ENCODE data around the gene MAPK1.
"Not testable (repeated sequence)": the region's sequence is repeated elsewhere in the genome, so short reads cannot be mapped to it uniquely, and the experiment has no call there.

MAPK1 gene

DNA sequence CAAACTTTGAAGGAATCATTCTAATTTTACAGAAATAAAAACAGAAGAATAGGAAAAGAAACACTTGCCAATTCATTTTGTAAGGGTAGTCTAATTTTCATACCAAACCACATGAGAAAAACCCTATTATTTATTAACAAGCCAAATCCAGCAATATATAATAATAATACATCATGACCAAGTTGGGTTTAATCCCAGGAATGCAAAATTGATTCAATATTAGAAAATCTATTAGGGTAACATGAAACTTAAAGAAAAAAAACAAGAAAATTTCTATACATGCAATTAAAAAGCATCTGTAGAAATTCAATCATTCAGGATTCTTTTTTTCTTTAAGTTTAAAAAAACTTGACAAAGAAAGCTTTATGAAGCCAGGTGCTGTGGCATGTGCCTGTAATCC lies 16.8 kb downstream of the MAPK1 start:
- no peak for TF ChIP-seq CTCF (IDR thresholded peaks at IDR 0.05; ENCODE audit: low read depth, low read length)
- no peaks in the 10 kb centered on the region for H3K4me1 ChIP-seq

DNA sequence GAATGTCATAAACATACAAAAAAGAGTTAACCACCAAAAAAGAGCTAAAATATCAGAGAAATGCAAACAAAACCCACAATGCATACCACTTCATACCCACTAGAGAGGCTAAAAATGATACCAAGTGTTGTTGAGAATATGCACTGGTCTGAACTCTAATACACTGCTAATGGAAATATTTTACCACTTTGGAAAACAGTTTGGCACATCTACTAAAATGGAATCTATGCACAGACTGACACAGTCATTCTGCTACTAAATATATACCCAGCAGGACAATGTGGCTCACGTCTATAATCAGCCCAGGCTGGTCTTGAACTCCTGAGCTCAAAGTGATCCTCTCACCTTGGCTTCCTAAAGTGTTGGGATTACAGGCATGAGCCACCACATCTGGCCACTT lies 18.0 kb downstream of the MAPK1 start:
- no peaks in the 10 kb centered on the region for H3K9me3 ChIP-seq
- H3K4me1 ChIP-seq: no peaks in the 10 kb centered on the region
- DNase-seq: no peak
- no peaks in the 10 kb centered on the region; the same call in 1 of the 2 replicates for H3K36me3 ChIP-seq
- no peak overlapping the region for H3K4me3 ChIP-seq (ENCODE audit: low read depth, low read length)
- TF ChIP-seq CTCF (IDR thresholded peaks at IDR 0.05; ENCODE audit: low read depth, low read length): no peak
- H3K27me3 ChIP-seq: no peaks in the 10 kb centered on the region

More for the DNA sequence above, 16.8 kb downstream of the MAPK1 start:
- H3K4me3 ChIP-seq (ENCODE audit: low read depth, low read length): no peak overlapping the region
- DNase-seq: no peak
- no peaks in the 10 kb centered on the region; the same call in 1 of the 2 replicates for H3K36me3 ChIP-seq
- no peaks in the 10 kb centered on the region for H3K27me3 ChIP-seq
- no peaks in the 10 kb centered on the region for H3K9me3 ChIP-seq

DNA sequence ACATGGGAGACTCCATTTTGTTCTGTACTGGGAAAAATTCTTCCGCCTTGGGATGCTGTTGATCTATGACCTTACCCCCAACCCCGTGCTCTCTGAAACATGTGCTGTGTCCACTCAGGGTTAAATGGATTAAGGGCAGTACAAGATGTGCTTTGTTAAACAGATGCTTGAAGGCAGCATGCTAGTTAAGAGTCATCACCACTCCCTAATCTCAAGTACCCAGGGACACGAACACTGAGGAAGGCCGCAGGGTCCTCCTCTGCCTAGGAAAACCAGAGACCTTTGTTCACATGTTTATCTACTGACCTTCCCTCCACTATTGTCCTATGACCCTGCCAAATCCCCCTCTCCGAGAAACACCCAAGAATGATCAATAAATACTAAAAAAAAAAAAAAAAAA lies 19.4 kb downstream of the MAPK1 start:
- H3K9me3 ChIP-seq; H3K4me1 ChIP-seq; DNase-seq; H3K4me3 ChIP-seq (ENCODE audit: low read depth, low read length); H3K27me3 ChIP-seq; H3K36me3 ChIP-seq: not testable (repeated sequence)

GRCh38 chr22:21845558-21846453 lies 21.6 kb downstream of the MAPK1 start:
- TF ChIP-seq CTCF (IDR thresholded peaks at IDR 0.05; ENCODE audit: low read depth, low read length): no peak
- H3K9me3 ChIP-seq: no peaks in the 10 kb centered on the region
- H3K4me3 ChIP-seq (ENCODE audit: low read depth, low read length): no peak overlapping the region
- H3K36me3 ChIP-seq: no peaks in the 10 kb centered on the region
- no peaks in the 10 kb centered on the region for H3K4me1 ChIP-seq
- H3K27me3 ChIP-seq: no peaks in the 10 kb centered on the region
- DNase-seq: no peak

DNA sequence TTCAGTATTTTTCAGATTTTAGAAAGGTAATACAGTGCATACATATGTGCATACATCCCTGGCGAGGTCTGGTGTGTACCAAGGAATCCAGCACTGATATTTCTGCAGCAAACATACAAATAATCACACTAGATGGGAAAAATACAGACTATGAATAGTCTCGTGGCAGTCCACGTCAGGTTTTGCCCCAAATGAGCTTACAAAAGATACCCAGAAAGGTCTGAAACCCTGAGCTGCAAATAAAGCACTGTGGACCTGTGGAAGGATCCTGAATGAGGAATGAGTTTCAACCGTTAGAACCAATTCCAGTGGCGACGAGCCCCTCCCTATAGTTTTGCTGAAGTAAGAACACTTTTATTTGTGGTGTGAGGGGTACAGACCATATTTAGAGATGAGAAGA lies 24.5 kb downstream of the MAPK1 start:
- Histone ChIP-seq H3K4me3 (ENCODE audit: low read depth, low read length) (no peak overlapping the region), H3K4me1 (no peaks in the 10 kb centered on the region), H3K27me3 (no peaks in the 10 kb centered on the region), H3K9me3 (no peaks in the 10 kb centered on the region), H3K36me3 (no peaks in the 10 kb centered on the region)
- TF ChIP-seq CTCF (IDR thresholded peaks at IDR 0.05; ENCODE audit: low read depth, low read length): no peak
- DNase-seq: no peak

DNA sequence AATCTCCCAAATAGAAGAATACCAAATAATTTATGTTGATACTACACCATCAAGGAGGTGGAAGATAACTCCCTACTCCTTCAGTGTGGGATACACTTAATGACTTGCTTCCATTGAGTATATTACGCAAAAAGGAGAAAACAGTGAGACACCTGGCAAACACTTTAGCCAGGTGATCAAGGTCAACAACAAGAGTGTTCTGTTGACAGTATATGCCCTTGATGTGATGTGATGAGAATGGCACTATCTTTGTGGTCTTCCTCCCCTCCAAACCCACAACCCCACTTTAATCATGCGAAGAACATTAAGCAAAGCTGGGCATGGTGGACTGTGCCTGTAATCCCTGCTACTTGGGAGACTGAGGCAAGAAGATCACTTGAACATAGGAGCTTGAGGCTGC lies 26.0 kb downstream of the MAPK1 start:
- no peak overlapping the region for H3K4me3 ChIP-seq (ENCODE audit: low read depth, low read length)

More for the DNA sequence above, 26.0 kb downstream of the MAPK1 start:
- TF ChIP-seq CTCF (IDR thresholded peaks at IDR 0.05; ENCODE audit: low read depth, low read length): no peak
- Histone ChIP-seq H3K36me3 (no peaks in the 10 kb centered on the region), H3K27me3 (no peaks in the 10 kb centered on the region), H3K9me3 (no peaks in the 10 kb centered on the region), H3K4me1 (no peaks in the 10 kb centered on the region)
- DNase-seq: no peak
